ENCODE data around the gene CLRN3. TPM values are rescaled to one million over a fixed set of nuclear protein-coding genes. Genes with fewer than 3 reads are reported as not detected.

Gene CLRN3
- total RNA-seq, 1 experiment from 2014 or later, result not detected

DNA sequence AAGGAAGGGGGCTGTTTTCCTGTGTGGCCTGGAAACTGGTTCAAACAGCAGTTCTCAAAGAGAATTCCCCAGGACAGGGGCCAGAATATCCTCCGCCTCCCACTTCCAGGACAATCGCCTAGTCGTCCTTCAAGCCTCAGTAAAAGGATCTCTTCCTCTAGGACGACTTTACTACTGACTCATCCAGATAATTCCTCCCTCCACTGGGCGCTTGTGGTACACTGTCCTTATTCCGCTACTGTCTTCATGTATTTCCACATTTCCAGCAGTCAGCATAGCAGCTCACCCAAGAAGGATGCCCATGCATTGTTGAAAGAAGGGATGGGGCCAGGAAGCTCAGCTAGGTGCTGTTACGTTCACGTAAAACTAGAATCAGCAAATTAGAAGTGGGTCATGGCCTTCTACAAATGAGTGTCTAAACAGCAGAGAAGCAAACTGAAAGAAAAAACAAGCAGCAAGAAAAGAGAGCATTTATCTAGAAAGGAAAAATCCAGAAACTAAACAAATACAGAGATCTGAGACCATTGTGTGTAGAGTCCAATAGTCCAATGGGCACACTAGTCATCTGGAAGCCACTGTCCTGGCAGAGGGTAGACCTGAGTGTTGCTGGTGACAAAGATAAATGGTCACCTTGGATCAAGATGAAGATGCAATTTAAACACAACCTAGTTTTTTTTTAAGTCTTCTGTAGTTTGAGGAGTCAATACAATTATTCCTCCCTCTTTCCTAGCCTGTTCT, 26.3 kb downstream of the CLRN3 start:
- TF ChIP-seq, protein P1, sequence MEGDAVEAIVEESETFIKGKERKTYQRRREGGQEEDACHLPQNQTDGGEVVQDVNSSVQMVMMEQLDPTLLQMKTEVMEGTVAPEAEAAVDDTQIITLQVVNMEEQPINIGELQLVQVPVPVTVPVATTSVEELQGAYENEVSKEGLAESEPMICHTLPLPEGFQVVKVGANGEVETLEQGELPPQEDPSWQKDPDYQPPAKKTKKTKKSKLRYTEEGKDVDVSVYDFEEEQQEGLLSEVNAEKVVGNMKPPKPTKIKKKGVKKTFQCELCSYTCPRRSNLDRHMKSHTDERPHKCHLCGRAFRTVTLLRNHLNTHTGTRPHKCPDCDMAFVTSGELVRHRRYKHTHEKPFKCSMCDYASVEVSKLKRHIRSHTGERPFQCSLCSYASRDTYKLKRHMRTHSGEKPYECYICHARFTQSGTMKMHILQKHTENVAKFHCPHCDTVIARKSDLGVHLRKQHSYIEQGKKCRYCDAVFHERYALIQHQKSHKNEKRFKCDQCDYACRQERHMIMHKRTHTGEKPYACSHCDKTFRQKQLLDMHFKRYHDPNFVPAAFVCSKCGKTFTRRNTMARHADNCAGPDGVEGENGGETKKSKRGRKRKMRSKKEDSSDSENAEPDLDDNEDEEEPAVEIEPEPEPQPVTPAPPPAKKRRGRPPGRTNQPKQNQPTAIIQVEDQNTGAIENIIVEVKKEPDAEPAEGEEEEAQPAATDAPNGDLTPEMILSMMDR (IDR thresholded peaks at IDR 0.05; ENCODE audit: unreplicated experiment), result no peak
- H3K36me3 Mint-ChIP-seq (ENCODE audit: insufficient read depth, unreplicated experiment), result peaks cover 5% of the 10 kb centered on the region
- POLR2A ChIA-PET, result no interaction called here
- intact Hi-C loops (cut with micrococcal nuclease), result no loop called here
- DNase-seq (ENCODE audit: unreplicated experiment), result no peak
- H3K4me1 Mint-ChIP-seq (ENCODE audit: insufficient read depth, unreplicated experiment), result no peaks in the 10 kb centered on the region
- peaks cover 30% of the 10 kb centered on the region for H3K9me3 Mint-ChIP-seq (ENCODE audit: unreplicated experiment)
- no peak overlapping the region for H3K4me3 Mint-ChIP-seq (ENCODE audit: unreplicated experiment)
- BruUV-seq (replicated peaks), result no TSS peak
- H3K27ac Mint-ChIP-seq (ENCODE audit: low read depth, unreplicated experiment), result no peak overlapping the region
- H3K27me3 Mint-ChIP-seq (ENCODE audit: insufficient read depth, unreplicated experiment), result peaks cover 31% of the 10 kb centered on the region
- CTCF ChIA-PET, result interaction anchor here (0.7 to 1.6 kb wide), 3 partner anchors 12 to 294 kb away, joined by 3 to 4 read pairs (median 4); no protein-coding TSS in a partner anchor

GRCh38 chr10:127863231-127863825, 29.4 kb downstream of the CLRN3 start:
- Mint-ChIP-seq H3K27ac (ENCODE audit: low read depth, unreplicated experiment) (peak overlapping the region; percentile 80), H3K4me3 (ENCODE audit: unreplicated experiment) (no peak overlapping the region), H3K36me3 (ENCODE audit: insufficient read depth, unreplicated experiment) (peaks cover 5% of the 10 kb centered on the region), H3K9me3 (ENCODE audit: unreplicated experiment) (peaks cover 22% of the 10 kb centered on the region), H3K27me3 (ENCODE audit: insufficient read depth, unreplicated experiment) (peaks cover 18% of the 10 kb centered on the region), H3K4me1 (ENCODE audit: insufficient read depth, unreplicated experiment) (no peaks in the 10 kb centered on the region)
- intact Hi-C loops (cut with micrococcal nuclease), result no loop called here
- BruUV-seq (replicated peaks), result TSS peak; percentile 27
- POLR2A ChIA-PET, result no interaction called here
- DNase-seq (ENCODE audit: unreplicated experiment), result peak; percentile 28
- CTCF ChIA-PET, result interaction anchor here (0.8 to 3.5 kb wide), 3 partner anchors 9 to 14 kb away, joined by 3 to 20 read pairs (median 6); no protein-coding TSS in a partner anchor
- TF ChIP-seq, protein P1 (IDR thresholded peaks at IDR 0.05; ENCODE audit: unreplicated experiment), result no peak

DNA sequence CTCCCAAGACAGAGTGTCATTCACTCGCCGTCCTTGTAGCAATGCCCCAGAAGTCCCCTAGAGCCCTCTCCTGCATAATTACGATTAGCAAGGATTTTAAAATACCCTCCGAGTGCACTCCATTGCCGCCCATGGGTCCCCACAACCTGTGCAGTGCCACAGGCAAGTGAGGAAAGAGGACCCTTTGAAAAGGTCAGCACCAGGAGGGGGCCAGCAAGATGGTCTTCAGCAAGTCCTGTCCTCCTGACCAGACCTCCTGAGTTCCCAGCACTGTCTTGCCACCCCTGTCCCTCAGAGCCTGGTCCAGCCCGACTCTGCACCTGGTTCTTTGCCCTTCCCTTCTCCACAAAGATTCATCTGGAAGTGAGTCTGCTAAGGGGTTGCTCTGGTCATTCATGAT, 32.1 kb downstream of the CLRN3 start:
- TF ChIP-seq, protein P1 (IDR thresholded peaks at IDR 0.05; ENCODE audit: unreplicated experiment), result no peak
- H3K27me3 Mint-ChIP-seq (ENCODE audit: insufficient read depth, unreplicated experiment), result no peaks in the 10 kb centered on the region
- peaks cover 5% of the 10 kb centered on the region for H3K36me3 Mint-ChIP-seq (ENCODE audit: insufficient read depth, unreplicated experiment)
- H3K9me3 Mint-ChIP-seq (ENCODE audit: unreplicated experiment), result peaks cover 22% of the 10 kb centered on the region
- CTCF ChIA-PET, result interaction anchor here (1.2 kb wide), 1 partner anchor 9 kb away, joined by 4 read pairs; no protein-coding TSS in a partner anchor
- H3K4me1 Mint-ChIP-seq (ENCODE audit: insufficient read depth, unreplicated experiment), result no peaks in the 10 kb centered on the region
- BruUV-seq (replicated peaks), result no TSS peak
- intact Hi-C loops (cut with micrococcal nuclease), result no loop called here
- H3K27ac Mint-ChIP-seq (ENCODE audit: low read depth, unreplicated experiment), result no peak overlapping the region
- no peak for DNase-seq (ENCODE audit: unreplicated experiment)
- no peak overlapping the region for H3K4me3 Mint-ChIP-seq (ENCODE audit: unreplicated experiment)
- POLR2A ChIA-PET, result no interaction called here

DNA sequence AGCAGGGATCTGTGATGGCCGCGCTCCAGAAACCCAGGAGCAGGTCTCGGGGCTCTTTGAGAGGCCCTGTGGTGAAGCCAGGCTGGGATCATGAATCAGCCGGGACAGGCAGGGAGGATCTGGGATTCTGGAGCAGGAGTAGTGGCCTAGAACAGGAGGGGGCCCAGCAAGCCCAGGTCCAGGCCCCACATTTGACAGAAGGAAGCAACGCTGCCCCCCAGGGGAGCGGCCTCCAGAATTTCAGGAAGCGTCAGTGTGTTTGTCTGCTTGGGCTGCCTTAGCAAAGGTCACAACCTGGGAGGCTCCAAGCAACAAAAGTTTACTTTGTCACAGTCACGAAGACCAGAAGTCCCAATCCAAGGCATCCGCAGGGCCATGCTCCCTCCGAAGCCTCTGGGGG, 36.8 kb downstream of the CLRN3 start:
- H3K9me3 Mint-ChIP-seq (ENCODE audit: unreplicated experiment), result no peaks in the 10 kb centered on the region
- H3K27ac Mint-ChIP-seq (ENCODE audit: low read depth, unreplicated experiment), result no peak overlapping the region
- BruUV-seq (replicated peaks), result no TSS peak
- ChIA-PET POLR2A (no interaction called here), CTCF (interaction anchor here (0.7 to 4.4 kb wide), 2 partner anchors 14 to 117 kb away, joined by 4 to 42 read pairs; no protein-coding TSS in a partner anchor)
- H3K27me3 Mint-ChIP-seq (ENCODE audit: insufficient read depth, unreplicated experiment), result peaks cover 15% of the 10 kb centered on the region
- no peaks in the 10 kb centered on the region for H3K36me3 Mint-ChIP-seq (ENCODE audit: insufficient read depth, unreplicated experiment)
- DNase-seq (ENCODE audit: unreplicated experiment), result no peak
- TF ChIP-seq, protein P1 (IDR thresholded peaks at IDR 0.05; ENCODE audit: unreplicated experiment), result no peak
- intact Hi-C loops (cut with micrococcal nuclease), result no loop called here
- H3K4me1 Mint-ChIP-seq (ENCODE audit: insufficient read depth, unreplicated experiment), result no peaks in the 10 kb centered on the region
- no peak overlapping the region for H3K4me3 Mint-ChIP-seq (ENCODE audit: unreplicated experiment)
